ENCODE measurements around the gene HSPB6.
"Not testable (repeated sequence)": the region's sequence is repeated elsewhere in the genome, so short reads cannot be mapped to it uniquely, and the experiment has no call there.

HSPB6 gene

GRCh38 chr19:35774274-35775045, 17.6 kb upstream of the HSPB6 start:
- Histone ChIP-seq H3K9ac (ENCODE audit: low read depth, low read length) (no peak overlapping the region), H3K4me1 (ENCODE audit: insufficient read depth, low read length) (peaks cover 8% of the 10 kb centered on the region; the same call in 1 of the 2 replicates), H3K27me3 (ENCODE audit: insufficient read depth, low read length) (peaks cover 40% of the 10 kb centered on the region), H3K27ac (ENCODE audit: low read length) (no peak overlapping the region), H3K9me3 (ENCODE audit: insufficient read depth, low read depth, low read length) (no peaks in the 10 kb centered on the region), H3K36me3 (ENCODE audit: insufficient read depth, low read depth, low read length) (no peaks in the 10 kb centered on the region), H3K4me3 (ENCODE audit: low read length) (peak overlapping the region; percentile 67; the same call in 1 of the 2 replicates)

DNA sequence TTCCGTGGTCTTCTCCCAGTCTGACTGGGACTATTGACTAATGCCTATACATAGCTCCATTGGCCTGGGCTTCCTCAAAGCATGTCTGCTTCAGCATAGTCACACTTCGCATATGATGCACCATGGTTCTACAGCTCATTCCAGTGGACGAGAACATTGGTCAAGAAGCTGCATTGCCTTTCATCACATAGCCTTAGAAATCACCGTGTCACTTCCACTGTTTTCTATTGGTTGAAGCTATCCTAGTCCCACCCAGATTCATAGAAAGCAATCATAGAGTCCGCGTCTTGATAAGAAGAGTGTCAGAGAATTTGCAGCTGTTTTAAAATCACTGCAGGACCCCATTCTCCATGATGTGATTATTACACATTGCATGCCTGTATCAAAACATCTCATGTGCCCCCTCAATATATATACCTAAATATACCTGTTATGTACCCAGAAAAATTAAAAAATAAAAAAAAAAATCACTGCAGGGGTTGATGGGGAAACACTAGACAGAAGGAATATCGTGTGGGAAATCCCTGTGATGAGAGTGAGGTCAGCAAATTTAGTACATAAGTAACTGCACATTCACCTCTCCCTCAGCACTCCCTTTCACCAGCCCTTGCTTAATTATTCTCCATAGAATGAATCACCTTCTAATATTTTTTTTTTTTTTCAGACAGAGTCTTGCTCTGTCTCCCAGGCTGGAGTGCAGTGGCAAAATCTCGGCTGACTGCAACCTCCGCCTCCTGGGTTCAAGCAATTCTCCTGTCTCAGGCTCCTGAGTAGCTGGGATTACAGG, 16.4 kb upstream of the HSPB6 start:
- H3K9me3 ChIP-seq (ENCODE audit: insufficient read depth, low read depth, low read length): no peaks in the 10 kb centered on the region
- H3K36me3 ChIP-seq (ENCODE audit: insufficient read depth, low read depth, low read length): peaks cover 5% of the 10 kb centered on the region
- H3K27ac ChIP-seq (ENCODE audit: low read length): no peak overlapping the region
- H3K27me3 ChIP-seq (ENCODE audit: insufficient read depth, low read length): peaks cover 38% of the 10 kb centered on the region
- H3K9ac ChIP-seq (ENCODE audit: low read depth, low read length): no peak overlapping the region
- H3K4me3 ChIP-seq (ENCODE audit: low read length): no peak overlapping the region
- peaks cover 8% of the 10 kb centered on the region; the same call in 1 of the 2 replicates for H3K4me1 ChIP-seq (ENCODE audit: insufficient read depth, low read length)

GRCh38 chr19:35772362-35772761, 15.5 kb upstream of the HSPB6 start:
- not testable (repeated sequence) for H3K36me3 ChIP-seq (ENCODE audit: insufficient read depth, low read depth, low read length); H3K4me3 ChIP-seq (ENCODE audit: low read length); H3K9me3 ChIP-seq (ENCODE audit: insufficient read depth, low read depth, low read length); H3K4me1 ChIP-seq (ENCODE audit: insufficient read depth, low read length); H3K9ac ChIP-seq (ENCODE audit: low read depth, low read length); H3K27ac ChIP-seq (ENCODE audit: low read length)
- H3K27me3 ChIP-seq (ENCODE audit: insufficient read depth, low read length): peaks cover 29% of the 10 kb centered on the region

- Histone ChIP-seq H3K36me3 (ENCODE audit: insufficient read depth, low read depth, low read length) (peaks cover 13% of the 10 kb centered on the region), H3K4me3 (ENCODE audit: low read length) (no peak overlapping the region), H3K4me1 (ENCODE audit: insufficient read depth, low read length) (no peaks in the 10 kb centered on the region; the same call in 1 of the 2 replicates), H3K27me3 (ENCODE audit: insufficient read depth, low read length) (peaks cover 6% of the 10 kb centered on the region), H3K27ac (ENCODE audit: low read length) (no peak overlapping the region), H3K9me3 (ENCODE audit: insufficient read depth, low read depth, low read length) (no peaks in the 10 kb centered on the region), H3K9ac (ENCODE audit: low read depth, low read length) (no peak overlapping the region)
Measured at GRCh38 chr19:35768082-35768421, 11.2 kb upstream of the HSPB6 start.

DNA sequence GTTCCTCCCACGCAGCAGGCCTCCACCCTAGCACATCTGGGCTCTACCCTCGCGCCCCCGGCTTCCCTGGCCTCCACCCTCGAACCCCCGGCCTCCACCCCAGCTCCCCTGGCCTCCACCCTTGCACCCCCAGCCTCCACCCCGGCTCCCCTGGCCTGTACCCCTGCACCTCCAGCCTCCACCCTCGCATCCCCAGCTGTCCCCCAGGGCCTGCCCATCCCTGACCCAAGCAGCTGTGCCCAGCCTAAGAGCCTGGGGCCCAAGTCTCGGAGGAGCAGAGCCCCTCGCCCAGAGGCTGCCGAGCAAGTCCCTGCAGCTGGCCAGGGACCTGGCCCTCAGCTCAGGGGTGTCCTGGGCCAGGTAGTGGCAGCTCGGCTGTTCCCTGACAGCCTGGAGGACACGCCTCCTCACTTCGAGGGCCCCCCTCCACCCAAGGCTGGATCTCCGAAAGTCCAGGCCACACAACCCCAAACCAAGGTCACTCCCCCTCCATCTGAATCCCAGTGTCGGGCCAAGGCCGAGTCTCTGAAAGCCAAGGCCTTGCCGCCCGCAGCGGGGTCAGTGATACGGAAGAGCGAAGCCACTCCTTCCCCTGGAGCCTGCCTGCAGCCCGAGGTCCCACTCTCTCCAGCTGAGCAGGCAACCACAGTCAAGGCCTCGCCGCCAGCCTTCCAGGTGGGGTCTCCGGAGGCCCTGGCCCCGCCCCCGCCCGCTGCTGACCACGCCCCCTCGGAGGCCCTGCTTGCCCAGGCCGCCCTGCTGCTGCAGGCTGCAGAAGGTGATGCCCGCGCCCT, 10.7 kb upstream of the HSPB6 start:
- Histone ChIP-seq H3K27ac (ENCODE audit: low read length) (no peak overlapping the region), H3K36me3 (ENCODE audit: insufficient read depth, low read depth, low read length) (peaks cover 13% of the 10 kb centered on the region), H3K4me1 (ENCODE audit: insufficient read depth, low read length) (no peaks in the 10 kb centered on the region; the same call in 1 of the 2 replicates), H3K4me3 (ENCODE audit: low read length) (no peak overlapping the region), H3K27me3 (ENCODE audit: insufficient read depth, low read length) (peaks cover under 1% of the 10 kb centered on the region; the same call in 1 of the 2 replicates), H3K9ac (ENCODE audit: low read depth, low read length) (no peak overlapping the region), H3K9me3 (ENCODE audit: insufficient read depth, low read depth, low read length) (no peaks in the 10 kb centered on the region)

DNA sequence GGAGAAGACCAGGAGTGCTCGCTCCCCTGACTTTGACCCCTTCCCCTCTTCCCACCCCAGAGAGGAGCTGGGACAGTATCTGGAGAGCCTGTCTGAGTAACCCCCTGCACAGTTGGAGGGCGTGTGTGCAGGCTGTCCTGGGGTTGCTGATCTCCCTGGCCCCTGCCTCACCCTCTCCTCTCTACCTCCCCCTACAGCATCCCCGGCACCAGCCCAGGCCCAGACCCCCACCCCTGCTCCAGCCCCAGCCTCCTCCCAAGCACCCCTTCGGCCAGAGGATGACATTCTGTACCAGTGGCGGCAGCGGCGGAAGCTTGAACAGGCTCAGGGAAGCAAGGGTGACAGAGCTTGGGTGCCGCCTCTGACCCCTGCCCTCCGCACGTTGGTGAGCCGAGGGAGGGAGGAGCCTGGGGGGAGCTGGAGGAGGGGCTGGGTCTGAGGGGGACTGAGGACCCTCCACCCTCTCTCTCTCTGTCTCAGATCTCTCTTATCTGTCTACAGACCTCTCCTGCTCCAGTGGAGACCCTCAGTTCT, 9.8 kb upstream of the HSPB6 start:
- no peaks in the 10 kb centered on the region; the same call in 1 of the 2 replicates for H3K4me1 ChIP-seq (ENCODE audit: insufficient read depth, low read length)
- no peak overlapping the region for H3K27ac ChIP-seq (ENCODE audit: low read length)
- H3K9me3 ChIP-seq (ENCODE audit: insufficient read depth, low read depth, low read length): no peaks in the 10 kb centered on the region
- H3K4me3 ChIP-seq (ENCODE audit: low read length): no peak overlapping the region
- peaks cover 21% of the 10 kb centered on the region for H3K36me3 ChIP-seq (ENCODE audit: insufficient read depth, low read depth, low read length)
- no peaks in the 10 kb centered on the region; the same call in 1 of the 2 replicates for H3K27me3 ChIP-seq (ENCODE audit: insufficient read depth, low read length)
- no peak overlapping the region for H3K9ac ChIP-seq (ENCODE audit: low read depth, low read length)

- H3K9me3 ChIP-seq (ENCODE audit: insufficient read depth, low read depth, low read length): no peaks in the 10 kb centered on the region
- no peak overlapping the region for H3K4me3 ChIP-seq (ENCODE audit: low read length)
- H3K27ac ChIP-seq (ENCODE audit: low read length): no peak overlapping the region
- peaks cover 33% of the 10 kb centered on the region for H3K36me3 ChIP-seq (ENCODE audit: insufficient read depth, low read depth, low read length)
- no peaks in the 10 kb centered on the region; the same call in 1 of the 2 replicates for H3K4me1 ChIP-seq (ENCODE audit: insufficient read depth, low read length)
- no peak overlapping the region for H3K9ac ChIP-seq (ENCODE audit: low read depth, low read length)
- no peaks in the 10 kb centered on the region for H3K27me3 ChIP-seq (ENCODE audit: insufficient read depth, low read length)
Measured at GRCh38 chr19:35764432-35765315, 7.8 kb upstream of the HSPB6 start.

- Histone ChIP-seq H3K4me1 (ENCODE audit: insufficient read depth, low read length) (no peaks in the 10 kb centered on the region; the same call in 1 of the 2 replicates), H3K9ac (ENCODE audit: low read depth, low read length) (no peak overlapping the region), H3K27me3 (ENCODE audit: insufficient read depth, low read length) (peaks cover 5% of the 10 kb centered on the region; the same call in 1 of the 2 replicates), H3K36me3 (ENCODE audit: insufficient read depth, low read depth, low read length) (peaks cover 30% of the 10 kb centered on the region), H3K27ac (ENCODE audit: low read length) (no peak overlapping the region), H3K9me3 (ENCODE audit: insufficient read depth, low read depth, low read length) (no peaks in the 10 kb centered on the region), H3K4me3 (ENCODE audit: low read length) (no peak overlapping the region)
Measured at GRCh38 chr19:35760711-35761349, 4.0 kb upstream of the HSPB6 start.

DNA sequence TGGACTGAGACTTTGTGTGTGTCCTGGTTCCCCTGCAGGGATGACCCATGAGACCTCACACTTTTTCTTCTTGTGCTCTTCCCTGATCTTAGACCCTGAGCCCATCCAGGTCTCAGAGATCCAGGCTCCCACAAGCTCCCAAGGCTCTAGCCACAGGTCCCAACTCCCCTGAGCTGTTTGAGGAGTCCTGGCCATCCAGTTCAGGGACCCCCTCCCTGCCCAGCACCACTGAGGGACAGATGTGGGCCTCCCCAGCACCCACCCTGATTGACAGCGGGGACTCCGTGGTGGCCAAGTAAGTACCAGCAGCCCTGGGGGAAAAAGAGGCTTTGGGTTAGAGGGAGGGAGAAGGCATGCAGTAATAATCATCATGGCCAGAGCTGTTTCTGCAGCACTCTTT, 2.9 kb upstream of the HSPB6 start:
- Histone ChIP-seq H3K9ac (ENCODE audit: low read depth, low read length) (no peak overlapping the region), H3K4me3 (ENCODE audit: low read length) (no peak overlapping the region), H3K9me3 (ENCODE audit: insufficient read depth, low read depth, low read length) (no peaks in the 10 kb centered on the region), H3K27ac (ENCODE audit: low read length) (no peak overlapping the region), H3K27me3 (ENCODE audit: insufficient read depth, low read length) (peaks cover 16% of the 10 kb centered on the region; the same call in 1 of the 2 replicates), H3K4me1 (ENCODE audit: insufficient read depth, low read length) (peaks cover 3% of the 10 kb centered on the region; the same call in 1 of the 2 replicates), H3K36me3 (ENCODE audit: insufficient read depth, low read depth, low read length) (peaks cover 24% of the 10 kb centered on the region)
